Neutrophil (primary cell): ENCODE measurements around the gene KLHL7.

ENCODE experiments used
- H3K27ac ChIP-seq: fragments of 200-600 bp; sonication (generic); 2 replicates; pipeline ENCODE4 v1.5.1; 2016; ENCODE audit warnings: mild to moderate bottlenecking, moderate library complexity
- H3K27me3 ChIP-seq: fragments of 200-600 bp; sonication (generic); 2 replicates; pipeline ENCODE4 v1.6.0; 2016; ENCODE audit warnings: mild to moderate bottlenecking
- H3K36me3 ChIP-seq: fragments of 200-600 bp; sonication (generic); 2 replicates; pipeline ENCODE4 v1.5.1; 2017
- H3K4me1 ChIP-seq, 2 experiments: fragments of 200-600 bp in 1 of 2; sonication (generic) in 1 of 2; 1 replicate in 1 of 2; 2 replicates in 1 of 2; pipeline versions ENCODE4 v1.5.1 to v1.6.1; 2013 to 2016; ENCODE audit warnings: low read depth in 1 of 2, low read length in 1 of 2, mild to moderate bottlenecking in 1 of 2, moderate library complexity in 1 of 2; ENCODE audit not compliant: control insufficient read depth in 1 of 2, insufficient read depth in 1 of 2
- H3K4me3 ChIP-seq, 2 experiments: fragments of 200-600 bp in 1 of 2; sonication (generic) in 1 of 2; 1 replicate in 1 of 2; 2 replicates in 1 of 2; pipeline ENCODE4 v1.5.1; 2013 to 2016; ENCODE audit warnings: low read depth in 1 of 2, low read length in 1 of 2, mild to moderate bottlenecking in 1 of 2, moderate library complexity in 1 of 2
- H3K9me3 ChIP-seq: fragments of 200-600 bp; sonication (generic); 2 replicates; pipeline ENCODE4 v1.5.1; 2016
- CTCF ChIP-seq: fragments of 200-600 bp; sonication (generic); IDR thresholded peaks from 2 replicates; pipeline ENCODE4 v1.5.1; 2016; ENCODE audit warnings: antibody characterized with exemption

KLHL7 gene

GRCh38 chr7:23076772-23077171 lies 28.8 kb upstream of the KLHL7 start:
- Histone ChIP-seq H3K27me3 (no peaks in the 10 kb centered on the region), H3K9me3 (no peaks in the 10 kb centered on the region), H3K36me3 (no peaks in the 10 kb centered on the region), H3K4me1 (no peaks in the 10 kb centered on the region), H3K27ac (no peak overlapping the region), H3K4me3 (no peak overlapping the region)
- TF ChIP-seq CTCF = no peak

- H3K36me3 ChIP-seq = no peaks in the 10 kb centered on the region
- no peaks in the 10 kb centered on the region for H3K9me3 ChIP-seq
- H3K4me1 ChIP-seq = no peaks in the 10 kb centered on the region
- peaks cover 45% of the 10 kb centered on the region for H3K27me3 ChIP-seq
- H3K4me3 ChIP-seq = no peak overlapping the region
- no peak for TF ChIP-seq CTCF
- H3K27ac ChIP-seq = no peak overlapping the region
Measured at GRCh38 chr7:23093111-23093510, 12.5 kb upstream of the KLHL7 start.

GRCh38 chr7:23093546-23093945 lies 12.0 kb upstream of the KLHL7 start:
- Histone ChIP-seq H3K4me3 (no peak overlapping the region), H3K36me3 (no peaks in the 10 kb centered on the region), H3K4me1 (no peaks in the 10 kb centered on the region), H3K9me3 (no peaks in the 10 kb centered on the region), H3K27ac (no peak overlapping the region), H3K27me3 (peaks cover 41% of the 10 kb centered on the region)
- TF ChIP-seq CTCF = no peak

GRCh38 chr7:23096518-23097290 lies 8.9 kb upstream of the KLHL7 start:
- H3K4me3 ChIP-seq = no peak overlapping the region
- H3K4me1 ChIP-seq = no peaks in the 10 kb centered on the region
- no peaks in the 10 kb centered on the region for H3K9me3 ChIP-seq
- H3K27ac ChIP-seq = no peak overlapping the region
- H3K36me3 ChIP-seq = no peaks in the 10 kb centered on the region
- TF ChIP-seq CTCF = no peak
- peaks cover 19% of the 10 kb centered on the region for H3K27me3 ChIP-seq

GRCh38 chr7:23098029-23098428 lies 7.6 kb upstream of the KLHL7 start:
- H3K36me3 ChIP-seq = no peaks in the 10 kb centered on the region

More at GRCh38 chr7:23098029-23098428, 7.6 kb upstream of the KLHL7 start:
- Histone ChIP-seq H3K9me3 (no peaks in the 10 kb centered on the region), H3K27me3 (peaks cover 6% of the 10 kb centered on the region), H3K4me1 (no peaks in the 10 kb centered on the region), H3K4me3 (no peak overlapping the region), H3K27ac (no peak overlapping the region)
- TF ChIP-seq CTCF = no peak
